Chondrocyte (in vitro differentiated cells): Measurements from ENCODE around the gene UNC119B. TPM values are rescaled to one million over a fixed set of nuclear protein-coding genes. Genes with fewer than 3 reads are reported as not detected.

Source experiments
- DNase-seq: peaks from one replicate; pipeline ENCODE4 v3.0.0; 2021; ENCODE audit warnings: mixed read lengths, low spot score
- H3K27ac Mint-ChIP-seq: one replicate; pipeline ENCODE4 v1.8.0; 2021; ENCODE audit warnings: mild to moderate bottlenecking, moderate library complexity, mixed read lengths; ENCODE audit not compliant: unreplicated experiment
- H3K27me3 Mint-ChIP-seq: 2 replicates; pipeline ENCODE4 v1.8.0; 2021; ENCODE audit warnings: low read depth, mixed read lengths
- H3K36me3 Mint-ChIP-seq: 2 replicates; pipeline ENCODE4 v1.8.0; 2021; ENCODE audit warnings: low read depth, mixed read lengths
- H3K4me1 Mint-ChIP-seq: 2 replicates; pipeline ENCODE4 v1.8.0; 2021; ENCODE audit warnings: low read depth, mild to moderate bottlenecking, mixed read lengths
- H3K4me3 Mint-ChIP-seq: one replicate; pipeline ENCODE4 v1.8.0; 2021; ENCODE audit warnings: mild to moderate bottlenecking, moderate library complexity, mixed read lengths; ENCODE audit not compliant: unreplicated experiment
- H3K9me3 Mint-ChIP-seq: 2 replicates; pipeline ENCODE4 v1.8.0; 2021; ENCODE audit warnings: low read depth, mixed read lengths
- CTCF ChIP-seq: fragments of 200-600 bp; sonication (generic); IDR thresholded peaks from 2 replicates; pipeline ENCODE4 v1.5.0; 2021; ENCODE audit warnings: antibody characterized with exemption, mild to moderate bottlenecking, moderate library complexity
- total RNA-seq: library from RNA; stranded (reverse); gene quantifications from 3 replicates; pipeline ENCODE4 v1.2.1, GENCODE V29; 2021

Gene UNC119B
- total RNA-seq, 1 donor from 2014 or later, result 22.3 TPM

GRCh38 chr12:120710805-120711296 is 593 bp downstream of the UNC119B start:
- no peaks in the 10 kb centered on the region for H3K27me3 Mint-ChIP-seq
- no peak for TF ChIP-seq CTCF
- peaks cover 3% of the 10 kb centered on the region for H3K36me3 Mint-ChIP-seq
- H3K9me3 Mint-ChIP-seq, result no peaks in the 10 kb centered on the region
- peak overlapping the region; percentile 76 for H3K4me3 Mint-ChIP-seq
- peak overlapping the region; percentile 81 for H3K27ac Mint-ChIP-seq
- no peak for DNase-seq
- peaks cover 26% of the 10 kb centered on the region for H3K4me1 Mint-ChIP-seq

GRCh38 chr12:120711411-120711810 is 1.2 kb downstream of the UNC119B start:
- peaks cover 26% of the 10 kb centered on the region for H3K4me1 Mint-ChIP-seq

GRCh38 chr12:120712610-120713009 is 2.4 kb downstream of the UNC119B start:
- Mint-ChIP-seq H3K9me3 (no peaks in the 10 kb centered on the region), H3K27me3 (no peaks in the 10 kb centered on the region), H3K27ac (no peak overlapping the region), H3K4me3 (no peak overlapping the region), H3K4me1 (peaks cover 26% of the 10 kb centered on the region), H3K36me3 (peaks cover 11% of the 10 kb centered on the region)
- no peak for DNase-seq
- TF ChIP-seq CTCF, result no peak

More at GRCh38 chr12:120711411-120711810, 1.2 kb downstream of the UNC119B start:
- H3K27me3 Mint-ChIP-seq, result no peaks in the 10 kb centered on the region
- no peak for DNase-seq
- H3K36me3 Mint-ChIP-seq, result peaks cover 5% of the 10 kb centered on the region
- H3K4me3 Mint-ChIP-seq, result peak overlapping the region; percentile 76
- TF ChIP-seq CTCF, result no peak
- H3K27ac Mint-ChIP-seq, result peak overlapping the region; percentile 81
- no peaks in the 10 kb centered on the region for H3K9me3 Mint-ChIP-seq

GRCh38 chr12:120713861-120714482 is 3.7 kb downstream of the UNC119B start:
- H3K27me3 Mint-ChIP-seq, result no peaks in the 10 kb centered on the region
- DNase-seq, result no peak
- H3K4me1 Mint-ChIP-seq, result peaks cover 26% of the 10 kb centered on the region
- H3K36me3 Mint-ChIP-seq, result peaks cover 21% of the 10 kb centered on the region
- no peaks in the 10 kb centered on the region for H3K9me3 Mint-ChIP-seq
- H3K27ac Mint-ChIP-seq, result no peak overlapping the region
- no peak overlapping the region for H3K4me3 Mint-ChIP-seq
- TF ChIP-seq CTCF, result peak; percentile 92

- peaks cover 41% of the 10 kb centered on the region for H3K36me3 Mint-ChIP-seq
These were observed 7.8 kb downstream of the UNC119B start for GRCh38 chr12:120718055-120718454.

More at GRCh38 chr12:120718055-120718454, 7.8 kb downstream of the UNC119B start:
- Mint-ChIP-seq H3K27ac (no peak overlapping the region), H3K9me3 (no peaks in the 10 kb centered on the region), H3K27me3 (no peaks in the 10 kb centered on the region), H3K4me1 (peaks cover 17% of the 10 kb centered on the region), H3K4me3 (no peak overlapping the region)
- DNase-seq, result no peak
- TF ChIP-seq CTCF, result no peak
